K562 (cell line): Measurements from ENCODE around the gene NLGN3.

Source experiments
- CBX8 ChIP-seq: fragments of 200-600 bp; sonication (generic); IDR thresholded peaks from 2 replicates; pipeline ENCODE4 v1.6.1; 2012; ENCODE audit warnings: borderline replicate concordance, mixed run types, low read depth, mild to moderate bottlenecking, moderate library complexity, mixed read lengths, low read length, control low read depth, inconsistent platforms; ENCODE audit not compliant: poor library complexity, severe bottlenecking; ENCODE audit errors: extremely low read depth
- ELK1 ChIP-seq: sonication (generic); formaldehyde crosslinking; IDR thresholded peaks from 2 replicates; pipeline ENCODE4 v1.8.1; 2022; ENCODE audit warnings: missing genetic modification reagents
- GTF2F1 ChIP-seq: IDR thresholded peaks from 2 replicates; pipeline ENCODE4 v1.6.1; 2011; ENCODE audit warnings: low read depth, low read length, improper control_type of control experiment
- HLTF ChIP-seq: fragments of 450-650 bp; IDR thresholded peaks from 2 replicates; pipeline ENCODE4 v1.6.1; 2016
- IRF1 ChIP-seq: sonication (generic); formaldehyde crosslinking; IDR thresholded peaks from 2 replicates; pipeline ENCODE4 v1.8.0; 2022; ENCODE audit warnings: missing genetic modification reagents, mild to moderate bottlenecking, borderline replicate concordance
- KDM1A ChIP-seq, 2 experiments: fragments of 450-650 bp; IDR thresholded peaks; 2 replicates each; pipeline ENCODE4 v1.6.1; 2016; ENCODE audit warnings: mild to moderate bottlenecking in 2 of 2
- NFIC ChIP-seq: fragments of 450-650 bp; IDR thresholded peaks from 2 replicates; pipeline ENCODE4 v1.6.1; 2017; ENCODE audit warnings: mild to moderate bottlenecking, inconsistent platforms
- POLR2A ChIP-seq: fragments of 450-650 bp; conservative IDR thresholded peaks from 2 replicates; pipeline ENCODE4 v1.6.1; 2016
- REST ChIP-seq, 2 experiments: fragments of 450-650 bp; formaldehyde crosslinking in 1 of 2; IDR thresholded peaks; 2 replicates each; pipeline versions ENCODE4 v1.4.0 to v1.6.1; 2014 to 2020; ENCODE audit warnings: mild to moderate bottlenecking in 2 of 2, borderline replicate concordance in 1 of 2, low read depth in 1 of 2
- ZFX ChIP-seq: sonication (generic); formaldehyde crosslinking; IDR thresholded peaks from 2 replicates; pipeline ENCODE4 v1.8.0; 2022; ENCODE audit warnings: mild to moderate bottlenecking, missing genetic modification reagents, moderate library complexity
- ZNF707 ChIP-seq: fragments of 250-450 bp; sonication (Bioruptor Pico); conservative IDR thresholded peaks from 2 replicates; pipeline ENCODE4 v1.8.0; 2022; ENCODE audit warnings: inconsistent platforms, mild to moderate bottlenecking, moderate library complexity
- TF ChIP-seq, protein P1 (sequence below), 3 experiments: IDR thresholded peaks in 2 of 3; conservative IDR thresholded peaks in 1 of 3; 2 replicates each; pipeline ENCODE4 v1.5.1; 2011 to 2012; ENCODE audit warnings: low read length in 3 of 3, mild to moderate bottlenecking in 3 of 3, control low read depth in 2 of 3, improper control_type of control experiment in 1 of 3, inconsistent platforms in 1 of 3, low read depth in 1 of 3, mixed read lengths in 1 of 3, moderate library complexity in 1 of 3; ENCODE audit not compliant: insufficient read depth in 2 of 3
- TF ChIP-seq, protein P2 (sequence below), 2 experiments: fragments of 200-800 bp in 1 of 2; sonication (Bioruptor generic) in 1 of 2; sonication (generic) in 1 of 2; formaldehyde crosslinking in 1 of 2; IDR thresholded peaks in 1 of 2; conservative IDR thresholded peaks in 1 of 2; 2 replicates each; pipeline versions ENCODE4 v1.5.0 to v1.6.1; 2016 to 2020; ENCODE audit warnings: missing compliant biosample characterization in 1 of 2, missing genetic modification characterization in 1 of 2, missing genetic modification reagents in 1 of 2

- TF ChIP-seq ELK1 = no peak
- TF ChIP-seq HLTF = no peak
- no peak for TF ChIP-seq CBX8
- no peak for TF ChIP-seq ZNF707 (CRISPR knock-in tag)
- TF ChIP-seq, protein P1, sequence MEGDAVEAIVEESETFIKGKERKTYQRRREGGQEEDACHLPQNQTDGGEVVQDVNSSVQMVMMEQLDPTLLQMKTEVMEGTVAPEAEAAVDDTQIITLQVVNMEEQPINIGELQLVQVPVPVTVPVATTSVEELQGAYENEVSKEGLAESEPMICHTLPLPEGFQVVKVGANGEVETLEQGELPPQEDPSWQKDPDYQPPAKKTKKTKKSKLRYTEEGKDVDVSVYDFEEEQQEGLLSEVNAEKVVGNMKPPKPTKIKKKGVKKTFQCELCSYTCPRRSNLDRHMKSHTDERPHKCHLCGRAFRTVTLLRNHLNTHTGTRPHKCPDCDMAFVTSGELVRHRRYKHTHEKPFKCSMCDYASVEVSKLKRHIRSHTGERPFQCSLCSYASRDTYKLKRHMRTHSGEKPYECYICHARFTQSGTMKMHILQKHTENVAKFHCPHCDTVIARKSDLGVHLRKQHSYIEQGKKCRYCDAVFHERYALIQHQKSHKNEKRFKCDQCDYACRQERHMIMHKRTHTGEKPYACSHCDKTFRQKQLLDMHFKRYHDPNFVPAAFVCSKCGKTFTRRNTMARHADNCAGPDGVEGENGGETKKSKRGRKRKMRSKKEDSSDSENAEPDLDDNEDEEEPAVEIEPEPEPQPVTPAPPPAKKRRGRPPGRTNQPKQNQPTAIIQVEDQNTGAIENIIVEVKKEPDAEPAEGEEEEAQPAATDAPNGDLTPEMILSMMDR (IDR thresholded peaks at IDR 0.05 in 2 of 3, conservative IDR thresholded peaks at IDR 0.05 in 1 of 3; ENCODE audit: insufficient read depth in 2 of 3, low read depth in 1 of 3, low read length in 3 of 3) = no peak
- TF ChIP-seq KDM1A (IDR thresholded peaks at IDR 0.05) = no peak
- TF ChIP-seq IRF1 (CRISPR knock-in tag) = no peak
- TF ChIP-seq ZFX (CRISPR knock-in tag) = no peak
- TF ChIP-seq GTF2F1 = no peak
- no peak for TF ChIP-seq REST (IDR thresholded peaks at IDR 0.05; ENCODE audit: borderline replicate concordance)
- no peak for TF ChIP-seq REST (CRISPR knock-in tag; IDR thresholded peaks at IDR 0.05; ENCODE audit: low read depth)
- no peak for TF ChIP-seq NFIC
- TF ChIP-seq, protein P2, sequence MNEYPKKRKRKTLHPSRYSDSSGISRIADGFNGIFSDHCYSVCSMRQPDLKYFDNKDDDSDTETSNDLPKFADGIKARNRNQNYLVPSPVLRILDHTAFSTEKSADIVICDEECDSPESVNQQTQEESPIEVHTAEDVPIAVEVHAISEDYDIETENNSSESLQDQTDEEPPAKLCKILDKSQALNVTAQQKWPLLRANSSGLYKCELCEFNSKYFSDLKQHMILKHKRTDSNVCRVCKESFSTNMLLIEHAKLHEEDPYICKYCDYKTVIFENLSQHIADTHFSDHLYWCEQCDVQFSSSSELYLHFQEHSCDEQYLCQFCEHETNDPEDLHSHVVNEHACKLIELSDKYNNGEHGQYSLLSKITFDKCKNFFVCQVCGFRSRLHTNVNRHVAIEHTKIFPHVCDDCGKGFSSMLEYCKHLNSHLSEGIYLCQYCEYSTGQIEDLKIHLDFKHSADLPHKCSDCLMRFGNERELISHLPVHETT (CRISPR knock-in tag; conservative IDR thresholded peaks at IDR 0.05 in 1 of 2, IDR thresholded peaks at IDR 0.05 in 1 of 2) = no peak
- TF ChIP-seq POLR2A = no peak
These were observed 38.7 kb downstream of the NLGN3 start for GRCh38 chrX:71183341-71183740.
